Suprapubic skin (tissue), 4 donors: Measurements from ENCODE around the gene C5orf47. TPM values are rescaled to one million over a fixed set of nuclear protein-coding genes. Genes with fewer than 3 reads are reported as not detected.

Experiments
- DNase-seq, 2 donors: peaks; one replicate each; pipeline ENCODE4 v3.0.0-alpha.2; 2019; ENCODE audit warnings: low spot score in 2 of 2
- H3K27ac ChIP-seq: fragments of 200-600 bp; sonication (generic); one replicate; pipeline ENCODE4 v1.5.1; 2019
- H3K27me3 ChIP-seq: fragments of 200-600 bp; sonication (generic); one replicate; pipeline ENCODE4 v1.5.1; 2019
- H3K36me3 ChIP-seq: fragments of 200-600 bp; sonication (generic); one replicate; pipeline ENCODE4 v1.5.1; 2019
- H3K4me1 ChIP-seq: fragments of 200-600 bp; sonication (generic); one replicate; pipeline ENCODE4 v1.5.1; 2019
- H3K4me3 ChIP-seq: fragments of 200-600 bp; sonication (generic); one replicate; pipeline ENCODE4 v1.5.1; 2019; ENCODE audit warnings: mild to moderate bottlenecking
- H3K9me3 ChIP-seq: fragments of 200-600 bp; sonication (generic); one replicate; pipeline ENCODE4 v1.5.1; 2019
- EP300 ChIP-seq: sonication (generic); formaldehyde crosslinking; IDR thresholded peaks from one replicate; pipeline ENCODE4 v1.6.1; 2017; ENCODE audit warnings: antibody characterized with exemption
- POLR2A ChIP-seq, 2 donors: fragments of 450-650 bp; IDR thresholded peaks; one replicate each; pipeline ENCODE4 v1.6.1; 2017; ENCODE audit warnings: antibody characterized with exemption in 2 of 2, mild to moderate bottlenecking in 2 of 2, moderate library complexity in 2 of 2
- POLR2AphosphoS5 ChIP-seq, 3 donors: sonication (generic); formaldehyde crosslinking; IDR thresholded peaks; one replicate each; pipeline ENCODE4 v1.6.1; 2017; ENCODE audit warnings: antibody characterized with exemption in 3 of 3
- WGBS: methylation state at CpG from one replicate; pipeline ENCODE4 v1.1.5; 2018; 5-methylcytosine and 5-hydroxymethylcytosine counted together
- total RNA-seq, 4 donors: library from RNA; depleted of rRNA; stranded (reverse); fragments of >200 nt; gene quantifications; one replicate each; pipeline ENCODE4 v1.1.0, GENCODE V29; 2016
- TF ChIP-seq, protein P1 (sequence below), 2 donors: fragments of 200-600 bp in 1 of 2; fragments of 450-650 bp in 1 of 2; sonication (generic) in 1 of 2; IDR thresholded peaks; one replicate each; pipeline ENCODE4 v1.5.1; 2016 to 2019; ENCODE audit warnings: antibody characterized with exemption in 2 of 2, mild to moderate bottlenecking in 1 of 2, moderate library complexity in 1 of 2

Gene C5orf47
- total RNA-seq, 4 donors from 2014 or later = not detected

DNA sequence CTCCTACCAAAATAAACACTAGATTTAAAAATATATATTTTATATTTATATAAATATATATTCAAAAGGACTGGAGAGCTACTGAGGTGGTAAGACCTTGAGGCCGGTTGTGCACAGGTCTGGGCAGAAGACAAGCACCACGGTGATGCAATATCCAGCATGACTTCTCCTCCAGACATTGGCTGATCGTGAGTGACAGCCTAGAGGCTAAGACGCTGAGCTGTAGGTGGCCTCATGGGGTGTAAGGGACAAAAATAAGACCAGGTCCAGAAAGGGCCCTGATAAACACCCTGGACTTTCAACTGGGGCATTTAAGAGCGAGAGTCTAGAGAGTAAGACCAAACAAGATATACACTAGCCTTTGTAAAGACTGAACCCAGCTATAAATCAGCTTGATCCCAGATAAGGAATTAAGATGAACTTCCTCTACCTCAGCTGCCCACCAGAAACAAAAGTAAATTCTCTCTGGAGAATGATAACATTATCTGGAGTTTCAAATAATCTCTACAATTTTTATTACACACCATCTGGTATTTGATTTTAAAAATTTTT, 14.2 kb upstream of the C5orf47 start:
- Histone ChIP-seq H3K27ac (no peak overlapping the region), H3K27me3 (no peaks in the 10 kb centered on the region), H3K4me1 (peaks cover 13% of the 10 kb centered on the region), H3K9me3 (no peaks in the 10 kb centered on the region), H3K36me3 (no peaks in the 10 kb centered on the region), H3K4me3 (no peak overlapping the region)
- TF ChIP-seq POLR2AphosphoS5 (IDR thresholded peaks at IDR 0.05) (no peak), POLR2A (IDR thresholded peaks at IDR 0.05) (no peak), EP300 (no peak)
- TF ChIP-seq, protein P1, sequence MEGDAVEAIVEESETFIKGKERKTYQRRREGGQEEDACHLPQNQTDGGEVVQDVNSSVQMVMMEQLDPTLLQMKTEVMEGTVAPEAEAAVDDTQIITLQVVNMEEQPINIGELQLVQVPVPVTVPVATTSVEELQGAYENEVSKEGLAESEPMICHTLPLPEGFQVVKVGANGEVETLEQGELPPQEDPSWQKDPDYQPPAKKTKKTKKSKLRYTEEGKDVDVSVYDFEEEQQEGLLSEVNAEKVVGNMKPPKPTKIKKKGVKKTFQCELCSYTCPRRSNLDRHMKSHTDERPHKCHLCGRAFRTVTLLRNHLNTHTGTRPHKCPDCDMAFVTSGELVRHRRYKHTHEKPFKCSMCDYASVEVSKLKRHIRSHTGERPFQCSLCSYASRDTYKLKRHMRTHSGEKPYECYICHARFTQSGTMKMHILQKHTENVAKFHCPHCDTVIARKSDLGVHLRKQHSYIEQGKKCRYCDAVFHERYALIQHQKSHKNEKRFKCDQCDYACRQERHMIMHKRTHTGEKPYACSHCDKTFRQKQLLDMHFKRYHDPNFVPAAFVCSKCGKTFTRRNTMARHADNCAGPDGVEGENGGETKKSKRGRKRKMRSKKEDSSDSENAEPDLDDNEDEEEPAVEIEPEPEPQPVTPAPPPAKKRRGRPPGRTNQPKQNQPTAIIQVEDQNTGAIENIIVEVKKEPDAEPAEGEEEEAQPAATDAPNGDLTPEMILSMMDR (IDR thresholded peaks at IDR 0.05) = no peak
- 62% methylated on average over 5 of the region's 5 CpGs for WGBS
- no peak for DNase-seq

DNA sequence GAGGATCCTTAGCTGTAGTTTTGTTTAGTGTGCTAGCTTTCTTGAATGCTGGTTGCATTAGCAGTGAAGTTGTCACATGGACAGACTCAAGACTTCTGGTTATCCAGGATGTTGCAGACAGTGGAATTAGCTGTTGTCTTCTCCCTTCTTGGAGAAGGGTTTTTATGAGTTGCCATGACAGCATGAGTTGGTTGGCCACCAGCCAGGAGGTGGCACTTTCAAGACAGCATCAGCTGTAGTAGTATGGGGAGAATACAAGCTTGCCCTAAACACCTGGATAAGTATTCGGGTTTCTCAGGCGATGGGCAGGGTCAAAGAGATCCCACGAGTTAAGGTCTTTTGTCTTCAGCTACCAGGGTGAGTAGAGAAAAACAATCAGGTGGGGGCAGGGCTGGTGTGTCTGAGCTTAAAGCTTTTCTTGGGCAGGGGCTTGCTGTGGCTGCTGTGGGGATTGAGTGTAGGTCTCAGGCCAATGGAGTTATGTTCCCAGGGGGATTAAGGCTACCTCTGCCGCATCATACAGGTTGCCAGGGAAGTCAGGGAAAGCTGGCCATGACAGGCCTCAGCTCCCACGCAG, 7.7 kb upstream of the C5orf47 start:
- DNase-seq = no peak
- WGBS = 66% methylated on average over 5 of the region's 5 CpGs

DNA sequence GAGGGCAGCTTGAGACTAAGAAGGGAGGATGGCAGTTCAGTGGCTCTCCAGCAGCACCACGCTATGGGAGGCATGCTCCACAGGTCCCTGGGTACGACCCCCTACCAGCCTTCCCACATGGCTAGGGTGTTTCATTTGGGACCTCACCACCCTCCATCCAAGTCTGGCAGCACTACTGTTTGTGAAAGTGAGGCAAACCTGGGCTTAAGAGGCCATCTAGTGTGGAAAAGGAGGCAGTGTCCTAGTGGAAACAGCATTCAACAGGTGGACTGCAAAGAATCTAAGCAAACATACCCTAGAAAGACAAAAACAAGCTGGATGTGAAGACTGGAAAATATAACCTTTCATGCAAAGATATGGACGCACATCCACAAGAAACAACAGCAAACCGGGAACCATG, 4.8 kb upstream of the C5orf47 start:
- TF ChIP-seq, protein P1 (IDR thresholded peaks at IDR 0.05) = no peak
- TF ChIP-seq POLR2AphosphoS5 (IDR thresholded peaks at IDR 0.05) = no peak
- no peak for TF ChIP-seq EP300
- no peak for TF ChIP-seq POLR2A (IDR thresholded peaks at IDR 0.05)
- Histone ChIP-seq H3K36me3 (no peaks in the 10 kb centered on the region), H3K4me3 (no peak overlapping the region), H3K27me3 (peaks cover 15% of the 10 kb centered on the region), H3K4me1 (no peaks in the 10 kb centered on the region), H3K9me3 (peaks cover 2% of the 10 kb centered on the region), H3K27ac (no peak overlapping the region)
- no peak for DNase-seq
- WGBS = 52% methylated on average over 4 of the region's 4 CpGs

More for the DNA sequence above, 7.7 kb upstream of the C5orf47 start:
- H3K4me1 ChIP-seq = no peaks in the 10 kb centered on the region
- no peaks in the 10 kb centered on the region for H3K36me3 ChIP-seq
- H3K27ac ChIP-seq = no peak overlapping the region
- H3K4me3 ChIP-seq = no peak overlapping the region
- H3K9me3 ChIP-seq = peaks cover 2% of the 10 kb centered on the region
- TF ChIP-seq EP300 (no peak), POLR2A (IDR thresholded peaks at IDR 0.05) (no peak), POLR2AphosphoS5 (IDR thresholded peaks at IDR 0.05) (no peak)
- TF ChIP-seq, protein P1 (IDR thresholded peaks at IDR 0.05) = no peak
- H3K27me3 ChIP-seq = peaks cover 15% of the 10 kb centered on the region

DNA sequence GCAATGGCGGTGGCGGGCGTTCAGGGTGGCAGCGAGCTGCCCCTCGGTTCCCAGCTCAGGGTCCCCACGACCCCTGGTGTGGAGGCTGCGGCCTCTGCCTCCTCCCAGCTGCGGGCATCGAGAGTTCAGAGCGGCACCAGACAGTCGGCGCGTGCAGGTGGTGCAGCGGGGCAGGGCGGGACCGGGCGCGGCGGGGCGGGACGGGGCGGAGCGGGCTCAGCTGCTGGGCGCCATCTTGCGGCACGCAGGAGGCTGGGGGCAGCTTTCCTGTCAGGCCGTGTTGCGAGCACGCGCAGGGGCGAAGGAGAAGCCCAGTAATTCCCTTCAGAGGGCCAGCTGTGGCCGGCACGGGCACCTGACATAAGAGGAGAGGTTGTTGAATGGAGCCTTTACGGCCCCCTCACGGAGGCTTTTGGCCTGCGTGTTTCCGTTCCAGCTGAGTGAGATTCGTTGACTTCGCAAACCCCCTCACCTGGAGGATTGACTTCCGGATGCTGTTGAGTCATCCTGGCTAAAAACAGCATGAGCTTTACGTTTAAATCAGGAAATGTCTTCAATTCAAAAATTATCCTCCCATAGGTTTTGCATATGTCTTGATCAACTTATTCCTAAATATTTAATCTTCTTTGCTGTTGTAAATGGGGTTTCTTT, 587 bp downstream of the C5orf47 start:
- H3K4me3 ChIP-seq = no peak overlapping the region
- TF ChIP-seq, protein P1 (IDR thresholded peaks at IDR 0.05) = no peak
- no peak for TF ChIP-seq EP300
- no peak for TF ChIP-seq POLR2A (IDR thresholded peaks at IDR 0.05)
- no peak for TF ChIP-seq POLR2AphosphoS5 (IDR thresholded peaks at IDR 0.05)
- no peaks in the 10 kb centered on the region for H3K9me3 ChIP-seq
- no peaks in the 10 kb centered on the region for H3K27me3 ChIP-seq
- DNase-seq = no peak
- 95% methylated on average over 23 of the region's 41 CpGs for WGBS
- H3K4me1 ChIP-seq = no peaks in the 10 kb centered on the region
- no peak overlapping the region for H3K27ac ChIP-seq
- H3K36me3 ChIP-seq = no peaks in the 10 kb centered on the region

DNA sequence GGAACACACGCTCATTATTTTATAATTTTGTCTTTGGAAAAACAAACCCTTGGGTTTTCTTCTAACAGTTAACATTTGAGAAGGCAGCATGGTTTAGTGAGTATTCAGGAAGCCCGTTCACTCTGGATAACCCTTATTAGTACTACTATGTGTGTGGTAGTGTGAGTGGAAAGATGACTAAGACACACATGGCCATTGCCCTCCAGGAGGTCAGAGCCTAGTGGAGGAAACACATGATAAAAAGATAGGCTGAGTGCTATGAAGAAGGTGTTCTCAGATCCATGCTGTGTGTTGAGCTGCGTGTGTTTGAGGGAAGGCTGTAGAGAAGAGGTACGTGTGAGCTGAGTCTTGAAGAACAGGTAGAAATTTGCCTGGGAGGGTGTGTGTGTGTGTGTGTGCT, 8.4 kb downstream of the C5orf47 start:
- no peaks in the 10 kb centered on the region for H3K36me3 ChIP-seq
- H3K4me1 ChIP-seq = no peaks in the 10 kb centered on the region
- no peak for TF ChIP-seq EP300
- no peak for TF ChIP-seq POLR2AphosphoS5 (IDR thresholded peaks at IDR 0.05)
- TF ChIP-seq, protein P1 (IDR thresholded peaks at IDR 0.05) = no peak
- TF ChIP-seq POLR2A (IDR thresholded peaks at IDR 0.05) = no peak
- no peak for DNase-seq
- no peaks in the 10 kb centered on the region for H3K27me3 ChIP-seq
- H3K4me3 ChIP-seq = no peak overlapping the region
- WGBS = 78% methylated on average over 4 of the region's 4 CpGs
- no peak overlapping the region for H3K27ac ChIP-seq
- H3K9me3 ChIP-seq = no peaks in the 10 kb centered on the region
